Measurements from ENCODE around the gene NLGN4X.

Gene NLGN4X

GRCh38 chrX:5991393-5991792 is 237.3 kb downstream of the NLGN4X start:
- Histone ChIP-seq H3K9me3 (ENCODE audit: control insufficient read depth, low read length) (no peaks in the 10 kb centered on the region), H3K9ac (ENCODE audit: low read length) (no peak overlapping the region)

DNA sequence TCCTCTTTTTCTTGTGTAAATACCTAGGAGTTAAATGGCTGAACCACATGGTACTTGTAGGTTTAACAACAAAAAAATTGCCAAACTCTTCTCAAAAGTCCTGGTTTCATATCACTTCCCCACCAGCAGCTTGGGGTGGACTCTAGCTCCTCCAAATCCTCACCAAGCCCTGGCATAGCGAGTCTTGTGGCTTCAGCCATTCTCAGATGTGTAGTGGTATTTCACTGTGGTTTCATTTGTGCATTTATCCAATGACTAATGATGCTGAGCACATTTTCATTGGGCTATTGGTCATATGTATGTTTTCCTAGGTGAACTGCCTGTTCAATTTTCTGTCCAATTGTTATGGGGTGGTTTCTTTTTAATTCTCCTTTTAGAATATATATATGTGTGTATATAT is 249.3 kb downstream of the NLGN4X start:
- no peaks in the 10 kb centered on the region for H3K27me3 ChIP-seq (ENCODE audit: control insufficient read depth, insufficient read depth, low read length)

More at GRCh38 chrX:5991393-5991792, 237.3 kb downstream of the NLGN4X start:
- Histone ChIP-seq H3K4me1 (ENCODE audit: control insufficient read depth, insufficient read depth, low read length) (no peaks in the 10 kb centered on the region), H3K4me3 (ENCODE audit: low read length) (no peak overlapping the region), H3K27me3 (ENCODE audit: control insufficient read depth, insufficient read depth, low read length) (no peaks in the 10 kb centered on the region), H3K36me3 (ENCODE audit: control insufficient read depth, insufficient read depth, low read length) (no peaks in the 10 kb centered on the region)

GRCh38 chrX:5976332-5976731 is 252.3 kb downstream of the NLGN4X start:
- Histone ChIP-seq H3K4me3 (ENCODE audit: low read length) (no peak overlapping the region), H3K9me3 (ENCODE audit: control insufficient read depth, low read length) (no peaks in the 10 kb centered on the region), H3K27me3 (ENCODE audit: control insufficient read depth, insufficient read depth, low read length) (no peaks in the 10 kb centered on the region), H3K9ac (ENCODE audit: low read length) (no peak overlapping the region), H3K4me1 (ENCODE audit: control insufficient read depth, insufficient read depth, low read length) (no peaks in the 10 kb centered on the region), H3K36me3 (ENCODE audit: control insufficient read depth, insufficient read depth, low read length) (no peaks in the 10 kb centered on the region)

More for the DNA sequence above, 249.3 kb downstream of the NLGN4X start:
- Histone ChIP-seq H3K9ac (ENCODE audit: low read length) (no peak overlapping the region), H3K9me3 (ENCODE audit: control insufficient read depth, low read length) (no peaks in the 10 kb centered on the region), H3K36me3 (ENCODE audit: control insufficient read depth, insufficient read depth, low read length) (no peaks in the 10 kb centered on the region), H3K4me1 (ENCODE audit: control insufficient read depth, insufficient read depth, low read length) (no peaks in the 10 kb centered on the region), H3K4me3 (ENCODE audit: low read length) (no peak overlapping the region)

GRCh38 chrX:5971300-5971699 is 257.4 kb downstream of the NLGN4X start:
- Histone ChIP-seq H3K9ac (ENCODE audit: low read length) (no peak overlapping the region), H3K27me3 (ENCODE audit: control insufficient read depth, insufficient read depth, low read length) (no peaks in the 10 kb centered on the region), H3K9me3 (ENCODE audit: control insufficient read depth, low read length) (no peaks in the 10 kb centered on the region), H3K4me3 (ENCODE audit: low read length) (no peak overlapping the region), H3K36me3 (ENCODE audit: control insufficient read depth, insufficient read depth, low read length) (no peaks in the 10 kb centered on the region), H3K4me1 (ENCODE audit: control insufficient read depth, insufficient read depth, low read length) (no peaks in the 10 kb centered on the region)

DNA sequence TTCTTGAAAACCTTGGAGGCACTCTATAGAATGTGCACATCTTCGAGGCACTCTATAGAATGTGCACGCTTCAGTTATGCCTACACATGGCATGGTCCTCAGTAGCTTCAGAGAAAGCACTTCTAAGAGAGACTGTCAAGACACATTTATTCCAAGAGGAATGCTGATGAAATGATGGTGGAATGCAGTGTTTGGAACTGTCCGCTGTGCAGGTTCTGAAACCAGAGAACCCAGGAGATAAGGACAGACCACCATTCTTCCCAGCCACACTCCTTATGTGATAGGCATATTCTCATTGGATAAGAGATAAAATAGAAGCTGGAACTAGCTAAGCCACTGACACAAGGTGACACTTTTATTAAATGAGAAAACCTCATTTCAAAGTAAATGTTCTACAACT is 263.3 kb downstream of the NLGN4X start:
- Histone ChIP-seq H3K9ac (ENCODE audit: low read length) (no peak overlapping the region), H3K36me3 (ENCODE audit: control insufficient read depth, insufficient read depth, low read length) (no peaks in the 10 kb centered on the region), H3K4me3 (ENCODE audit: low read length) (no peak overlapping the region), H3K27me3 (ENCODE audit: control insufficient read depth, insufficient read depth, low read length) (no peaks in the 10 kb centered on the region), H3K9me3 (ENCODE audit: control insufficient read depth, low read length) (no peaks in the 10 kb centered on the region), H3K4me1 (ENCODE audit: control insufficient read depth, insufficient read depth, low read length) (no peaks in the 10 kb centered on the region)

DNA sequence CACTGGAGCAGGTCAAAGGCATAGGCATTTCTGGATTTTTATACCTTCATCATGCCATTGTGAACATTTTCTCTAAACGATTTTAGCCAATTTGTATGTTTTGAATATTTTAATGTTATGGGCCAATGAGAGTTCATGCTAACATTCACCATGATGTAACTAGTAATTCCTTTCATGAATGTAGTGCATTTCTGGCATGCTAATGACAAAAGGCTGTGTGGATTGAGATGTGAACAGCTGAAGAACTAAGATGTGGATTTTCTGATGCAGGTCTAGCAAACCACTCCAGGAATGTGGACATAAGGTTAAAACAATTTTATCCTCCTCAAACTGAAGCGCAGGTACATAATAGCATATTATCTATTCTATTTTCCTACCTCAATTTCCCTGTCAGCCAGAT is 269.4 kb downstream of the NLGN4X start:
- H3K36me3 ChIP-seq (ENCODE audit: control insufficient read depth, insufficient read depth, low read length), result no peaks in the 10 kb centered on the region
- no peak overlapping the region for H3K4me3 ChIP-seq (ENCODE audit: low read length)
- no peaks in the 10 kb centered on the region for H3K4me1 ChIP-seq (ENCODE audit: control insufficient read depth, insufficient read depth, low read length)
- no peaks in the 10 kb centered on the region for H3K9me3 ChIP-seq (ENCODE audit: control insufficient read depth, low read length)
- no peaks in the 10 kb centered on the region for H3K27me3 ChIP-seq (ENCODE audit: control insufficient read depth, insufficient read depth, low read length)
- H3K9ac ChIP-seq (ENCODE audit: low read length), result no peak overlapping the region

DNA sequence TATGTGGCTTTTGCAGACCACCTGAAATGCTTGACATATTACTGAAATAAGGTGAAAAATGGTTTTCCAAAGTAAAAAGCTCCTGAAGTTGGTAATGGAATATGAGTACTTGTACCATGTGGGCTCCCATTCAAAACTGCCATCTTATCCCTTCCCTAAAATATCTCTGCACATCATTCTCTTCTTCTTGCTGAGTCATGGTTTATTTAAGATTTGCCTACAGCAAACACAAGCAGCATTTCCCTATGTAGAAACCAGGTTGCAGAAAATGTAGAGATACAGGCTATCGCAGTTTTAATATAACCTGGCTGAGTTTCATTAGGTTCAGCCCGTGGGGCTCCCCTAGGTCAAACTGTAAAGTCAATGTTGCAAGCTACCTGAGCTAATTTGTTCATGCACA is 270.1 kb downstream of the NLGN4X start:
- Histone ChIP-seq H3K9me3 (ENCODE audit: control insufficient read depth, low read length) (no peaks in the 10 kb centered on the region), H3K36me3 (ENCODE audit: control insufficient read depth, insufficient read depth, low read length) (no peaks in the 10 kb centered on the region), H3K9ac (ENCODE audit: low read length) (no peak overlapping the region), H3K27me3 (ENCODE audit: control insufficient read depth, insufficient read depth, low read length) (no peaks in the 10 kb centered on the region), H3K4me1 (ENCODE audit: control insufficient read depth, insufficient read depth, low read length) (no peaks in the 10 kb centered on the region), H3K4me3 (ENCODE audit: low read length) (no peak overlapping the region)

GRCh38 chrX:5957506-5957905 is 271.2 kb downstream of the NLGN4X start:
- H3K9me3 ChIP-seq (ENCODE audit: control insufficient read depth, low read length), result no peaks in the 10 kb centered on the region
- no peaks in the 10 kb centered on the region for H3K4me1 ChIP-seq (ENCODE audit: control insufficient read depth, insufficient read depth, low read length)
- no peaks in the 10 kb centered on the region for H3K27me3 ChIP-seq (ENCODE audit: control insufficient read depth, insufficient read depth, low read length)
- H3K36me3 ChIP-seq (ENCODE audit: control insufficient read depth, insufficient read depth, low read length), result no peaks in the 10 kb centered on the region
- no peak overlapping the region for H3K4me3 ChIP-seq (ENCODE audit: low read length)
- no peak overlapping the region for H3K9ac ChIP-seq (ENCODE audit: low read length)

DNA sequence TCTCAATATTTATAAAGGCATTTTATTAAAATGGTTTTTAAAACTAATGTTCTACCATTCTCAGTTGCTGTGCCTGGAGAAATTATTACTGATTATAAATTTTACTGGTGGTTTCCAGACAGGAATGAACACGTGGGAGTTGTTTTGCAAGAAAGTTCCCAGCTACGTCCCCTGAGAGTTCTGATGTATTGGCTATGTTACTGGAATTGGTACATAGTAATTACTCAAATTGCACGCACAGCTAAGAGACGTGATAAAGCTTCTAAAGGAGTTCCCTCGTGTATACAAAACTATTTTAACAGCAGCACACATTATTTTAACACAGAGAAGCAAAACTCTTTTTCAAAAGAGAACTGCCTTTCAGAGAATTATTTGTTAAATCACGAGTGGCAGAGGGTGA is 292.2 kb downstream of the NLGN4X start:
- H3K36me3 ChIP-seq (ENCODE audit: control insufficient read depth, insufficient read depth, low read length), result no peaks in the 10 kb centered on the region
- no peak overlapping the region for H3K4me3 ChIP-seq (ENCODE audit: low read length)
- H3K9me3 ChIP-seq (ENCODE audit: control insufficient read depth, low read length), result no peaks in the 10 kb centered on the region
- no peaks in the 10 kb centered on the region for H3K27me3 ChIP-seq (ENCODE audit: control insufficient read depth, insufficient read depth, low read length)
- no peak overlapping the region for H3K9ac ChIP-seq (ENCODE audit: low read length)
- H3K4me1 ChIP-seq (ENCODE audit: control insufficient read depth, insufficient read depth, low read length), result no peaks in the 10 kb centered on the region

DNA sequence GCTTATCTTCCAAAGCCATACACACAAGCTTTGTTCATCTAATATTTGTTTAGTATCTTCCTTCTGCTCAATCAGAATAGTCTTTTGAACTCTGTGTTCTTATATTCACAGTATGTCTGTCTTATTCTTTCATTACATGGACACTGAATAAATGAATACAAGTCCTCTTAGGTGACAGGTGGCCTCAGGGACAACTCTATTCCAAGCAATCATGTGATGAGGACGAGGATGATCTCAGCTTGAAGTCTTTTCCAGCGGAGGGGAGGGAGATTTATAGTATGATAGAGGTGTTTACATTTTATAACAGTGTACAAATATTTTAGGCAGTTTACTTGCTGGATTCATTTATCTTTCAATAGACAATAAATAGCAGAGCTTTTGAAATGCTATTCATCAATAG is 300.4 kb downstream of the NLGN4X start:
- H3K36me3 ChIP-seq (ENCODE audit: control insufficient read depth, insufficient read depth, low read length), result no peaks in the 10 kb centered on the region

DNA sequence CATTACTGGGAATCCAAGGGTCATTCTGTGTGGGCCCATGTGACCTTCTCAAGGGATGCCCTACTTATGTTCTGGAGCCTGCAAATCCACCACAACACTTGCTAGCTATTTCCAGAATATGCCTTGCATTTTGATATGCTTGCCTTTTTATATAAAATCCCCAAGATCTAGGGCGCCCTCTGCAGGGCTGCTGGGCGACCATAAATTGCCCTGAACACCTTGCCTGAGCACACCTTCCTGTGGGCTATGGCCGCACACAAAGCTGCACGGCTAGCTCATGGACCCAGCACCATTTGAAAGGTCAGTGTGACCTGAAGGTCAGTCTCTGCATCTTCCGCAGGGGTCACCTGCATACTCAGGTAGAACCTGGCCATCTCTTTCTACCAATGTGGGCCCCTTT is 311.7 kb downstream of the NLGN4X start:
- Histone ChIP-seq H3K9ac (ENCODE audit: low read length) (no peak overlapping the region), H3K9me3 (ENCODE audit: control insufficient read depth, low read length) (no peaks in the 10 kb centered on the region), H3K27me3 (ENCODE audit: control insufficient read depth, insufficient read depth, low read length) (no peaks in the 10 kb centered on the region), H3K4me3 (ENCODE audit: low read length) (no peak overlapping the region), H3K4me1 (ENCODE audit: control insufficient read depth, insufficient read depth, low read length) (no peaks in the 10 kb centered on the region), H3K36me3 (ENCODE audit: control insufficient read depth, insufficient read depth, low read length) (no peaks in the 10 kb centered on the region)

More for the DNA sequence above, 300.4 kb downstream of the NLGN4X start:
- Histone ChIP-seq H3K9me3 (ENCODE audit: control insufficient read depth, low read length) (no peaks in the 10 kb centered on the region), H3K27me3 (ENCODE audit: control insufficient read depth, insufficient read depth, low read length) (no peaks in the 10 kb centered on the region), H3K4me1 (ENCODE audit: control insufficient read depth, insufficient read depth, low read length) (no peaks in the 10 kb centered on the region), H3K4me3 (ENCODE audit: low read length) (no peak overlapping the region), H3K9ac (ENCODE audit: low read length) (no peak overlapping the region)

- H3K27me3 ChIP-seq (ENCODE audit: control insufficient read depth, insufficient read depth, low read length), result no peaks in the 10 kb centered on the region
- H3K4me1 ChIP-seq (ENCODE audit: control insufficient read depth, insufficient read depth, low read length), result no peaks in the 10 kb centered on the region
- no peak overlapping the region for H3K9ac ChIP-seq (ENCODE audit: low read length)
- H3K4me3 ChIP-seq (ENCODE audit: low read length), result no peak overlapping the region
- H3K9me3 ChIP-seq (ENCODE audit: control insufficient read depth, low read length), result no peaks in the 10 kb centered on the region
- no peaks in the 10 kb centered on the region for H3K36me3 ChIP-seq (ENCODE audit: control insufficient read depth, insufficient read depth, low read length)
Measured at GRCh38 chrX:5915783-5916182, 312.9 kb downstream of the NLGN4X start.

DNA sequence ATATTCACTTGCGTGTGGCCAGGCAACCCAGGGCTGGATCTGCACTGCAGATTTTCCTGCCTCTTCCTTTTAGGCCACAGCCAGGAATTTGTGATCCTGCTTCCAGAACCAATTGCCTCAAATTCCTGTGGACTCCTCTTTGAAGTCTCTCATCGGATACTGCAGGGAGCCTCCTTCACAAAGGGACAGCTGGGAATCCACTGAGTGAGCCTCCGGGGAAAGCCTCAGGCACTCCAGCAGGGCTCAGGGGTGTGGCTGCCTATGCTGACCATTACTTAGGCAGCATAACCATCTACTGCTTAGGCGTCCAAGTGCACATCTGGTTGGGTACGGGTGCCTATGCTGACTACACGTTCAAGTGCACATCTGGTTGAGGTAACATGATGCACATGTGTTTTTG is 321.5 kb downstream of the NLGN4X start:
- Histone ChIP-seq H3K4me3 (ENCODE audit: low read length) (no peak overlapping the region), H3K9ac (ENCODE audit: low read length) (no peak overlapping the region), H3K27me3 (ENCODE audit: control insufficient read depth, insufficient read depth, low read length) (no peaks in the 10 kb centered on the region), H3K9me3 (ENCODE audit: control insufficient read depth, low read length) (no peaks in the 10 kb centered on the region), H3K4me1 (ENCODE audit: control insufficient read depth, insufficient read depth, low read length) (no peaks in the 10 kb centered on the region), H3K36me3 (ENCODE audit: control insufficient read depth, insufficient read depth, low read length) (no peaks in the 10 kb centered on the region)

All from mucosa of stomach (tissue), 1 donor.